K562 (cell line): Measurements from ENCODE around the gene GLIS1. TPM values are rescaled to one million over a fixed set of nuclear protein-coding genes. Genes with fewer than 3 reads are reported as not detected.

ENCODE experiments used
- ATAC-seq: fragments of 200-7000 bp; cut with Tn5 transposase; 3 replicates; pipeline ENCODE4 v1.9.1; 2020; ENCODE audit warnings: moderate library complexity
- BruUV-seq: library from RNA; stranded (reverse); fragments of 400-500 nt; replicated peaks from 2 replicates; lab custom pipeline; 2021; lab: Mats Ljungman, UMichigan
- CTCF ChIA-PET: fragments of 300-600 bp; formaldehyde crosslinking; extraction: SDS; loops from one replicate; lab custom pipeline; 2021; ENCODE audit warnings: low intra/inter-chr PET ratio; lab: Yijun Ruan, JAX
- POLR2A ChIA-PET: fragments of 300-600, 350-650 bp; sonication (Branson Sonifier 250); formaldehyde crosslinking; extraction: SDS; loops from one replicate; lab custom pipeline; 2021; ENCODE audit warnings: antibody characterized with exemption, inconsistent platforms; lab: Yijun Ruan, JAX
- DNase-seq, 4 experiments: peaks; one replicate each; pipeline versions ENCODE4 v3.0.0 to v3.0.0-alpha.2; 2011 to 2018; ENCODE audit warnings: low spot score in 3 of 4, mixed read lengths in 3 of 4; ENCODE audit errors: extremely low read depth in 1 of 4
- FAIRE-seq: peaks from 2 replicates; lab custom pipeline; 2011; peaks lifted over from hg19 to GRCh38; lab: Jason Lieb, UNC
- H2AFZ ChIP-seq: 2 replicates; pipeline ENCODE4 v1.6.0; 2011; ENCODE audit warnings: low read depth, low read length, control low read depth, inconsistent platforms
- H3K27ac ChIP-seq: fragments of 200-600 bp; 3 replicates; pipeline ENCODE4 v1.8.0; 2011; ENCODE audit warnings: low read depth, mild to moderate bottlenecking, control low read depth, inconsistent platforms, low read length, moderate library complexity, mixed read lengths; ENCODE audit errors: extremely low read depth
- H3K27me3 ChIP-seq, 2 experiments: fragments of 300-600 bp in 1 of 2; 2 replicates in 1 of 2; 3 replicates in 1 of 2; pipeline versions ENCODE4 v1.6.0 to v1.8.0; 2011; ENCODE audit warnings: inconsistent platforms in 2 of 2, low read length in 2 of 2, mild to moderate bottlenecking in 1 of 2, mixed read lengths in 1 of 2, moderate library complexity in 1 of 2; ENCODE audit not compliant: control insufficient read depth in 2 of 2, insufficient read depth in 2 of 2
- H3K36me3 ChIP-seq: fragments of 300-600 bp; 3 replicates; pipeline ENCODE4 v1.8.0; 2011; ENCODE audit warnings: mild to moderate bottlenecking, low read length, inconsistent platforms; ENCODE audit not compliant: control insufficient read depth, insufficient read depth
- H3K4me1 ChIP-seq, 2 experiments: fragments of 200-600 bp in 1 of 2; replicated peaks in 1 of 2; 2 replicates in 1 of 2; 3 replicates in 1 of 2; pipeline versions ENCODE4 v1.5.1 to v1.8.0; 2011; ENCODE audit warnings: inconsistent platforms in 2 of 2, low read length in 2 of 2, mild to moderate bottlenecking in 1 of 2, mixed read lengths in 1 of 2, moderate library complexity in 1 of 2; ENCODE audit not compliant: control insufficient read depth in 2 of 2, insufficient read depth in 2 of 2
- H3K4me2 ChIP-seq: 2 replicates; pipeline ENCODE4 v1.6.1; 2011; ENCODE audit warnings: low read length, control low read depth, inconsistent platforms, mixed read lengths; ENCODE audit not compliant: insufficient read depth
- H3K4me3 ChIP-seq: fragments of 200-600 bp; sonication (generic), shearing (Covaris generic); 2 replicates; pipeline ENCODE4 v1.5.1; 2016; ENCODE audit warnings: control low read depth, inconsistent platforms
- H3K79me2 ChIP-seq: fragments of 200-600 bp; 3 replicates; pipeline ENCODE4 v1.8.0; 2011; ENCODE audit warnings: low read length, inconsistent platforms; ENCODE audit not compliant: control insufficient read depth, insufficient read depth
- H3K9ac ChIP-seq, 2 experiments: 2 replicates each; pipeline versions ENCODE4 v1.6.0 to v1.6.1; 2011; ENCODE audit warnings: low read depth in 2 of 2, low read length in 2 of 2, control low read depth in 1 of 2, inconsistent platforms in 1 of 2, mild to moderate bottlenecking in 1 of 2, mixed read lengths in 1 of 2; ENCODE audit not compliant: insufficient read depth in 1 of 2
- H3K9me1 ChIP-seq: one replicate; pipeline ENCODE4 v1.6.0; 2011; ENCODE audit warnings: inconsistent platforms, mild to moderate bottlenecking, low read length, moderate library complexity; ENCODE audit not compliant: control insufficient read depth, insufficient read depth
- H3K9me3 ChIP-seq: replicated peaks from 2 replicates; pipeline ENCODE4 v1.5.1; 2011; ENCODE audit warnings: low read depth, low read length, inconsistent platforms; ENCODE audit not compliant: control insufficient read depth, insufficient read depth
- H4K20me1 ChIP-seq: replicated peaks from 2 replicates; pipeline ENCODE4 v1.6.1; 2011; ENCODE audit warnings: low read length, inconsistent platforms, mixed read lengths; ENCODE audit not compliant: control insufficient read depth, insufficient read depth
- CEBPB ChIP-seq: fragments of 450-650 bp; IDR thresholded peaks from 2 replicates; pipeline ENCODE4 v1.6.1; 2016; ENCODE audit warnings: missing genetic modification characterization, missing compliant biosample characterization
- LCOR ChIP-seq: sonication (generic); formaldehyde crosslinking; IDR thresholded peaks from 2 replicates; pipeline ENCODE4 v1.8.0; 2022; ENCODE audit warnings: mild to moderate bottlenecking, missing genetic modification reagents
- PRMT5 ChIP-seq: sonication (generic); formaldehyde crosslinking; IDR thresholded peaks from 2 replicates; pipeline ENCODE4 v1.5.0; 2020; ENCODE audit warnings: missing genetic modification reagents
- RBM25 ChIP-seq: fragments of 200-400 bp; formaldehyde crosslinking; IDR thresholded peaks from 2 replicates; pipeline ENCODE4 v1.6.1; 2018; ENCODE audit warnings: low read length, low read depth, moderate library complexity; ENCODE audit not compliant: severe bottlenecking
- ZC3H4 ChIP-seq: sonication (generic); formaldehyde crosslinking; IDR thresholded peaks from 2 replicates; pipeline ENCODE4 v1.9.0; 2021; ENCODE audit warnings: missing genetic modification reagents, borderline replicate concordance
- WGBS: fragments of 100-300 bp; shearing (Covaris generic); methylation state at CpG from one replicate; pipeline ENCODE4 v1.1.6; 2016; ENCODE audit warnings: low coverage, mixed read lengths; ENCODE audit not compliant: insufficient coverage; ENCODE audit errors: missing lambda C conversion rate; 5-methylcytosine and 5-hydroxymethylcytosine counted together
- in situ Hi-C: fragments of 300-500 bp; cut with MboI; formaldehyde crosslinking; loops from 4 replicates; pipeline ENCODE4 v1.15.0; 2018; ENCODE audit warnings: inconsistent platforms, mixed read lengths
- intact Hi-C: fragments of 100-400 bp; cut with micrococcal nuclease; formaldehyde crosslinking; loops from 2 replicates; pipeline ENCODE4 v1.14.2; 2022
- polyA plus RNA-seq, 8 experiments: library from polyadenylated mRNA; depleted of rRNA in 4 of 8; stranded (reverse) in 5 of 8; unstranded in 3 of 8; fragments of >200 nt; fragmentation: Nextera tagmentation in 2 of 8; fragmentation: Illumina TruSeq in 1 of 8; extraction: Ambion mirVana in 2 of 8; extraction: Trizol in 1 of 8; gene quantifications; 2 replicates each; pipeline versions ENCODE4 v1.2.1 to v1.2.3, GENCODE V29; 2011 to 2014; ENCODE audit warnings: inconsistent platforms in 1 of 8, missing spikeins in 1 of 8
- total RNA-seq, 7 experiments: library from RNA; depleted of rRNA in 6 of 7; stranded (reverse); fragments of >200 nt in 6 of 7; fragmentation: Illumina TruSeq in 2 of 7; extraction: Trizol in 2 of 7; gene quantifications; 2 replicates each; pipeline versions ENCODE4 v1.2.1 to v1.2.3, GENCODE V29; 2011 to 2021; ENCODE audit warnings: low replicate concordance in 1 of 7
- TF ChIP-seq, protein P1 (sequence below): fragments of 450-650 bp; formaldehyde crosslinking; IDR thresholded peaks from 2 replicates; pipeline ENCODE4 v1.4.0; 2020; ENCODE audit warnings: mild to moderate bottlenecking, moderate library complexity
- TF ChIP-seq, protein P2 (sequence below): fragments of 450-650 bp; IDR thresholded peaks from 2 replicates; pipeline ENCODE4 v1.6.1; 2016; ENCODE audit warnings: missing biosample characterization, missing genetic modification characterization
- TF ChIP-seq, protein P3 (sequence below): IDR thresholded peaks from 3 replicates; pipeline ENCODE4 v1.6.1; 2011; ENCODE audit warnings: borderline replicate concordance, mild to moderate bottlenecking, moderate library complexity; ENCODE audit not compliant: insufficient read length; ENCODE audit errors: extremely low read depth

Gene GLIS1
- total and polyA plus RNA-seq, 9 of the 15 experiments (the other 6 are each of a cell fraction or from before 2014, with no cell fraction given): not detected

DNA sequence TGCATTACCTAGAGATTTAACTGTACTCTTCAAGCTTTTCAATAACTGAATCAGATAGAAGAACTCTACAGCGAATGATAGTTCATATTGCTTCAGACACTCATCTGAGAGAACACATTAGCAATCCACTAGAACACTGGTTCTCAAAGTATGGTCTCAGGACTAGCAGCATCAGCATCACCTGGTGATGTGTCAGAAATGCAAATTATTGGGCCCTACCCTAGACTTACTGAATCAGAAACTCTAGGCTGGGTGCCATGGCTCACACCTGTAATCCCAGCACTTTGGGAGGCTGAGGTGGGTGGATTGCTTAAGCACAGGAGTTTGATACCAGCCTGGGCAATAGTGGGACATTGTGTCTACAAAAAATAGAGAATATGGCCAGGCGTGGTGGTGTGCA lies 24.9 kb upstream of the GLIS1 start:
- FAIRE-seq (no peak), ATAC-seq (no peak)
- in situ Hi-C loops: no loop called here
- CTCF ChIA-PET: no interaction called here
- Histone ChIP-seq H2AFZ (no peak overlapping the region), H3K9ac (no peak overlapping the region), H3K79me2 (no peaks in the 10 kb centered on the region), H3K9me3 (no peaks in the 10 kb centered on the region), H3K27ac (no peak overlapping the region)
- intact Hi-C loops: loop anchor here (10.0 kb wide), 1 partner anchor 191 kb away; no protein-coding TSS in a partner anchor
- 84% methylated on average over 2 of the region's 2 CpGs for WGBS
- no peak for TF ChIP-seq PRMT5 (CRISPR knock-in tag)
- TF ChIP-seq ZC3H4 (CRISPR knock-in tag): no peak
- TF ChIP-seq, protein P1, sequence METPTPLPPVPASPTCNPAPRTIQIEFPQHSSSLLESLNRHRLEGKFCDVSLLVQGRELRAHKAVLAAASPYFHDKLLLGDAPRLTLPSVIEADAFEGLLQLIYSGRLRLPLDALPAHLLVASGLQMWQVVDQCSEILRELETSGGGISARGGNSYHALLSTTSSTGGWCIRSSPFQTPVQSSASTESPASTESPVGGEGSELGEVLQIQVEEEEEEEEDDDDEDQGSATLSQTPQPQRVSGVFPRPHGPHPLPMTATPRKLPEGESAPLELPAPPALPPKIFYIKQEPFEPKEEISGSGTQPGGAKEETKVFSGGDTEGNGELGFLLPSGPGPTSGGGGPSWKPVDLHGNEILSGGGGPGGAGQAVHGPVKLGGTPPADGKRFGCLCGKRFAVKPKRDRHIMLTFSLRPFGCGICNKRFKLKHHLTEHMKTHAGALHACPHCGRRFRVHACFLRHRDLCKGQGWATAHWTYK (CRISPR knock-in tag): no peak
- no peak for TF ChIP-seq CEBPB (tag)
- no peak for TF ChIP-seq RBM25
- TF ChIP-seq, protein P2, sequence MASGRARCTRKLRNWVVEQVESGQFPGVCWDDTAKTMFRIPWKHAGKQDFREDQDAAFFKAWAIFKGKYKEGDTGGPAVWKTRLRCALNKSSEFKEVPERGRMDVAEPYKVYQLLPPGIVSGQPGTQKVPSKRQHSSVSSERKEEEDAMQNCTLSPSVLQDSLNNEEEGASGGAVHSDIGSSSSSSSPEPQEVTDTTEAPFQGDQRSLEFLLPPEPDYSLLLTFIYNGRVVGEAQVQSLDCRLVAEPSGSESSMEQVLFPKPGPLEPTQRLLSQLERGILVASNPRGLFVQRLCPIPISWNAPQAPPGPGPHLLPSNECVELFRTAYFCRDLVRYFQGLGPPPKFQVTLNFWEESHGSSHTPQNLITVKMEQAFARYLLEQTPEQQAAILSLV (tag): no peak
- TF ChIP-seq, protein P3, sequence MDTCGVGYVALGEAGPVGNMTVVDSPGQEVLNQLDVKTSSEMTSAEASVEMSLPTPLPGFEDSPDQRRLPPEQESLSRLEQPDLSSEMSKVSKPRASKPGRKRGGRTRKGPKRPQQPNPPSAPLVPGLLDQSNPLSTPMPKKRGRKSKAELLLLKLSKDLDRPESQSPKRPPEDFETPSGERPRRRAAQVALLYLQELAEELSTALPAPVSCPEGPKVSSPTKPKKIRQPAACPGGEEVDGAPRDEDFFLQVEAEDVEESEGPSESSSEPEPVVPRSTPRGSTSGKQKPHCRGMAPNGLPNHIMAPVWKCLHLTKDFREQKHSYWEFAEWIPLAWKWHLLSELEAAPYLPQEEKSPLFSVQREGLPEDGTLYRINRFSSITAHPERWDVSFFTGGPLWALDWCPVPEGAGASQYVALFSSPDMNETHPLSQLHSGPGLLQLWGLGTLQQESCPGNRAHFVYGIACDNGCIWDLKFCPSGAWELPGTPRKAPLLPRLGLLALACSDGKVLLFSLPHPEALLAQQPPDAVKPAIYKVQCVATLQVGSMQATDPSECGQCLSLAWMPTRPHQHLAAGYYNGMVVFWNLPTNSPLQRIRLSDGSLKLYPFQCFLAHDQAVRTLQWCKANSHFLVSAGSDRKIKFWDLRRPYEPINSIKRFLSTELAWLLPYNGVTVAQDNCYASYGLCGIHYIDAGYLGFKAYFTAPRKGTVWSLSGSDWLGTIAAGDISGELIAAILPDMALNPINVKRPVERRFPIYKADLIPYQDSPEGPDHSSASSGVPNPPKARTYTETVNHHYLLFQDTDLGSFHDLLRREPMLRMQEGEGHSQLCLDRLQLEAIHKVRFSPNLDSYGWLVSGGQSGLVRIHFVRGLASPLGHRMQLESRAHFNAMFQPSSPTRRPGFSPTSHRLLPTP: no peak
- no peak for TF ChIP-seq LCOR (CRISPR knock-in tag)
- TF ChIP-seq, all 486 proteins: peak for 0
- POLR2A ChIA-PET: interaction anchor here (0.7 to 4.2 kb wide), 2 partner anchors 9 to 12 kb away, joined by 3 to 17 read pairs; no protein-coding TSS in a partner anchor
- H3K36me3 ChIP-seq: peaks cover 40% of the 10 kb centered on the region
- no TSS peak for BruUV-seq
- peaks cover 0 to 4% of the 10 kb centered on the region in 2 experiments; a peak in 2 of 5 replicates for H3K4me1 ChIP-seq
- no peaks in the 10 kb centered on the region for H3K9me1 ChIP-seq
- H3K4me2 ChIP-seq: no peak overlapping the region
- no peak for DNase-seq
- no peaks in the 10 kb centered on the region for H3K27me3 ChIP-seq
- H3K4me3 ChIP-seq: no peak overlapping the region
- H4K20me1 ChIP-seq: no peaks in the 10 kb centered on the region
